Dedifferentiated amniotic fluid mesenchymal stem cell (primary cell): ENCODE measurements around the gene TOMM5.
"Not testable (repeated sequence)": the region's sequence is repeated elsewhere in the genome, so short reads cannot be mapped to it uniquely, and the experiment has no call there.

Experiments used
- DNase-seq: peaks from one replicate; pipeline ENCODE4 v3.0.0-alpha.2; 2016; ENCODE audit errors: extremely low spot score

TOMM5 gene

GRCh38 chr9:37611961-37612360 lies 19.6 kb upstream of the TOMM5 start:
- DNase-seq, result no peak

DNA sequence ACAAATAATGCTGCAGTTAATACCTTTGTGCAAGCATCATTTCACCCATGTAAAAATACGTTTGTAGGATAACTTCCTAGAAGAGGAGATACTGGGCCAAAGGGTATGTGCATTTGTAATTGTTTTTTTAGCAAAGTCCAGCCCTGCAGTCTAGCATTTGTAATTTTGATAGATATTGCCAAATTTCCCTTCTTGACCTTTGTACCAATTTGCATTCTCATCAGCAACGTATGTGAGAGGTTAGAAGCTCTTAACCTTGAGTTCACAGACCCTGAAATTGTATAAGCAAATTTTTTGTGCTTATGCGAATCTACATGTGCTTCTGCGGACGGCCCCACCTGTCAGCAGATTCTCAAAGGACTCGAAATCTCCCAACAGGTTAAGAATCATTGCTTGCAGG lies 18.6 kb upstream of the TOMM5 start:
- DNase-seq, result no peak

DNA sequence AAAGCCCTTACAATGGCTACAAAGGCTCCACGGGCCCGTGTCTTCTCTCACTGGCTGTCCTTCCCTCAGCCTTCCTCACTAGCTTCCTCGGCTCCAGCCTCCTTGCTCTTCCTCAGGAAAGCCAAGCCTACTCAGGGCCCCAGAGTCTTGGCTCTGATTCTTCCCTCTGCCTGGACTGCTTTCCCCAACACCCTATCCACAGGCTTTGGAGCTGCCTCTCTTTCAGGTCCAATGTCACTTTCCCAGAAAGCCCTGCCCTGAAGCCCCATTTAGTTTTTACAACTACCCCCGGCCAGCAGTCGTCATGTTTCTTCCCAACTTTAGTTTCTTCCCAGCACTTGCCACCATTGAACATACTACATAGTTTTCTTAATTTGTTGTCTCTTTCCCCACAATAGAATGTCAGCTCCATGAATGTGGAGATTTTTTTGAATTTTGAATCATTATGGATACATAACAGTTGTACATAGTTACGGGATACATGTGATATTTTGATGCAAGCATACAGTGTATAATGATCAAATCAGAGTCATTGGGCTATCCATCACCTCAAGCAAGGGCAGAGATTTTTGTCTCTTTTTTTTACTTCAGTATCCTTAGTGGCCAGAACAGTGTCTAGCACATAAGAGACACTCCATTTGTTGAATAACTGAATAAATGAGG lies 17.5 kb upstream of the TOMM5 start:
- DNase-seq, result no peak

GRCh38 chr9:37608250-37608649 lies 15.9 kb upstream of the TOMM5 start:
- DNase-seq, result no peak

DNA sequence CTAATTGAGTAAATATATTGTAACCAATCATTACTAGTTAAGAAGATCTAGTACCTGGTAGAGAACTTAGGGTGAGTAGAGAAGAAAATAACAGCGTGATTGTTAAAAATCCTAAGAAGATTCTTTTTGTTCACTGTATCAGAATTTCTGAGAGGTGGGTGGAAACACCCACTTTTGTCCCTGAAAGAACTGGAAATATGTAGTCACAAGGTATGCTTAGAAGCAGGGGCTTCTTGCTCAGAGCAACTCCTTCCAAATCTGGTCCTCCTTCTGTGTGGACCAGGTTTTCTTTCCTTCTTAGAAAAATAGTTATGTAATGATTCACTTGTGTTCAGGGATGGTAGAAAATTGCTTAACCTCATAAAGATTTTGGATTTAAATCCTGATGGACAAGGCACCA lies 11.9 kb upstream of the TOMM5 start:
- DNase-seq, result no peak

- DNase-seq, result no peak
These were observed 10.4 kb upstream of the TOMM5 start for GRCh38 chr9:37602817-37603216.

- not testable (repeated sequence) for DNase-seq
These were observed 9.7 kb upstream of the TOMM5 start for GRCh38 chr9:37602061-37602460.

DNA sequence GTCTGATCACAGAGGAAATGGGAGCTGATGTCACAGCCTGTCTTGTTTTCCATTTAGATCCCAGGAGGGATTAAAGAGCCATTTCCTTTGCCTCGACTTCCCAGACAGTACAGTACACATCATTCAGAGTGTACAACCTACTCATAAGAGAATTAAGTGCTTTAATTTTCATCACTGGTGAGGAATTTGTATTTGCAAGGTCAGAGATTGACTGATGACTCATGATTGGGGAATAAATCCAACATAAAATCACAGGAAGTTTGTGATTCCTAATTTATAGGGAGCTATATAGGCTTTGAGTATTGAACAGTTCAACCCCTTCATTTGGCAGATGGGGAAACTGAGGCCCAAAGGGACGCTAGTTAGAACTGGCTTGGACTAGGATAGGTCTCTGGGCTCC lies 4.1 kb upstream of the TOMM5 start:
- DNase-seq, result no peak

DNA sequence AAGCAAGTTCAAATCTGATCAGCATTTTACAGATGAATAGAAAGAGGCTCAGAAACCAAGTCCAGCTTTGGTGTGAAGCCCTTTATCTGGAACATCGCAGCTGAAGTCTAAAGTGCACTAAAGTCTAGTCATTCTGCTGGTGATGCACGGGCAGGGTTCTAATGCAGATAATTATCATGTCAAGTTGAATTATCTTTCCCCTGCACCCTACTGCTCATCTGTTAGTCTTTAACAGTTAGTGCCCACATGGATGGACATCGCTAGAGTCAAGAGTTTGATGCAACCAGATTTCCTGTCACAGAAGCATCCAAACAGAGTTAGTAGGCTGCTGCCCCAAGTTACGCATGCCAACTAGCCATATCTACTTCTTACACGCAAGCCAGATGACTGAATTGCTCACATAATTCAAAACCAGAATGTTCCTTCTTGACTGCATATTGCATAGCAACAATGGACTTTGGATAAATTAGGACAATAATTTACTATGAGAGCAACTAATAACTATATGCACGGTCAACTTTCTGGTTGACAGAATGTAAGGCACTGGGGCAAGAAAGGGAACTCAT lies 1.6 kb upstream of the TOMM5 start:
- no peak for DNase-seq

DNA sequence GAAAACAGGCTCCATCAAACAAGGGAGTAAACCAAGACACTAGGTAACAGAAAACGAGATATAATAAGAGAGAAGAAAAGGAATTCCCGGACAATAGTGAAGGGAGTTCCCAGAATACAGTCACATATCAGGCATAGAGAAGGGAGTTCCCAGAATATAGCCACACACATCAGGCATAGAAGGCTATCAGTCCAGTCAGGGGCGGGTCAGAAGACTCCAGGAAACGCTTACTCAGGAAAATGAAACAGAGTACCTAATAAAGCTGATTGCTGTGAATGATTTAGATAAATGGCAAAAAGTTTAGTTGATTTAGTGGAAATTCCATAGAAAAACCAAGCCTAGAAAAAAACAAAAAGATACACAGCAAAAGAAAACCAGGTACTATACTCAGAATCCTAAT lies 4.9 kb downstream of the TOMM5 start:
- DNase-seq, result no peak

GRCh38 chr9:37583522-37584121 lies 8.8 kb downstream of the TOMM5 start:
- no peak for DNase-seq

- peak; percentile 82 for DNase-seq
These were observed 9.7 kb downstream of the TOMM5 start for GRCh38 chr9:37582548-37583157.

DNA sequence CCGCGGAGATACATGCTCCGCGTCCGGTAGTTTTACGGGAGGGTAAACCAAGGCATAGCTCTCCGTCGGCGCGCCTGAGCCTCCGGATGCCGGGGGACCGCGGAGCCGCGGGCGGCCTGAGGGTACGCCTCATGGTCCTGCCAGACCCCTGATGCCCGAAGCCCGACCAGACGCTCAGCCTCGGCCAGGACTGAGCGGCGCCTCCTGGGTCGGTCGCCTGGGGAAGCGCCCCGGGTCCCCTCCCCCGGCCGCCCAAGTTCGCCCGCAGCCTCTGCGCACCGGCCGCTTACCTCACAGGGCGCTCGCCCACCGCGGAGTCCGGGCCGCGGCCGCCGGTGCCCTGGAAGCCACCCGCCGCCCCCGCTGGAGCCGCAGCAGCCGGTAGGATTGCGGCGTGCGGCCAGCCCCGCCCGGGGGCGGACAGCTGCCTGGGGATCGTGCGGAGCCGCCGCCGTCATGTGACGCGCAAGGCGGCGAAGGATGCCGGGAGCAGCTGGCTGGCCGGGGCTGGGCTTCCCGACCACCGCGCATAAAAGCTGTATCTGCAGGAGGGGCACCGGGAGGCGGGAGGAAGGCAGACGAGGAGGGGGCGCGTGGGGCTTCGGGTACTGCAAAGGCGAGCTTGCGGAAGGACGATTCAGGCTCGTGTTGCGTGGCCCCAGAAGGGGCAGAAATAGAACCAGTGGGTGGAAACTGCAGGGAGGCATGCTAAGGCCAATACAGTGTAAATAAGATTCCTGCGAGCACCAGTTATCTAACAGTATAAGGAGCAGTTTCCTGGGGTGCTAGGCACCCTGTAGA lies 16.3 kb downstream of the TOMM5 start, which contains the start of gene FBXO10:
Gene FBXO10 (minus strand): TSS at position 460 of the 801 bp plus-strand sequence. CDS start 34,612 bp downstream, outside the sequence.
- DNase-seq, result peak; percentile 54

- DNase-seq, result no peak
These were observed 16.9 kb downstream of the TOMM5 start for GRCh38 chr9:37575511-37575914.

DNA sequence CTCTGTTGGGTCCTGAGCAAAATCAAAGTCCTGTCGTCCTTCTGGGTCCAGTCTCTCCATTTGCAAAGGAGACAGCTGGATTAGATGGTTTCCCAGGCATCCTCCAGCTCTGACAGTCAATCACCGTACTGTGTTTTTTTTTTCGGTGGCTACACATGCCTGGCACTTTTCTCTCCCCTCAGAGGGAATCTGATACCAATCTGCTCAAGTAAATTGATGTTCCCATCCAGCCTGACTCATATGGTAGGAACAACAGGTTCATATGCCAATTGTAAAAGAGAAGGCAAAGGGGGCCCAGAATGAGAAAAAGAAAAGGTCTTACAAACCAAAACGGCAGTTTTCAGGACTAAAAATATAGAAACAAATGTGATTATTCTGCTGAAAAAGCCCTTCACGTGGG lies 17.4 kb downstream of the TOMM5 start:
- DNase-seq, result no peak

DNA sequence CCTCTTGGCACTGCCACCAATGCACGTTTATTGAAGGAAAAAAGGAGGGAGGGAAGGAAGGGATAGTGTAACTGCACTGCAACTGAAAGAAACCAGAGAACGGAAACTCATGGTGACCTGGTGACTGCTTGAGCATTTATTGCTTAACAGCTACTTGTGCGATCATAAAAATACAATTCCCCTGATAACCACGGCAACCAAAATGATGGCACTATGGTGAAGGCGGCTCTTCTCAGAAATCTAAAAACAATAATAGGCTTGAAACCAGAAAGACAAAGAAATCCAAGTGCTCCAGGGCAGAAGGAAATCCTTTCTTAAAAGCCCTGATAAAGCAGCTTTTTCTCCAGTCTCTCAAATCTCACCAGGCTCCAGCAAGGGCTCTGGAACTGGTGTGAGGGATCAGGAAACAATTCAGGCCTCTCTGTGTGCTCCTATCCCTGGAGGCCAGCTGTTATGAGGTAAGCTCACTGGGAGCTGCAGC lies 18.1 kb downstream of the TOMM5 start:
- DNase-seq, result peak; percentile 48

- DNase-seq, result no peak
These were observed 21.1 kb downstream of the TOMM5 start for GRCh38 chr9:37571282-37571681.

GRCh38 chr9:37566716-37567115 lies 25.7 kb downstream of the TOMM5 start:
- DNase-seq, result no peak

GRCh38 chr9:37565661-37566618 lies 26.5 kb downstream of the TOMM5 start:
- DNase-seq, result no peak

DNA sequence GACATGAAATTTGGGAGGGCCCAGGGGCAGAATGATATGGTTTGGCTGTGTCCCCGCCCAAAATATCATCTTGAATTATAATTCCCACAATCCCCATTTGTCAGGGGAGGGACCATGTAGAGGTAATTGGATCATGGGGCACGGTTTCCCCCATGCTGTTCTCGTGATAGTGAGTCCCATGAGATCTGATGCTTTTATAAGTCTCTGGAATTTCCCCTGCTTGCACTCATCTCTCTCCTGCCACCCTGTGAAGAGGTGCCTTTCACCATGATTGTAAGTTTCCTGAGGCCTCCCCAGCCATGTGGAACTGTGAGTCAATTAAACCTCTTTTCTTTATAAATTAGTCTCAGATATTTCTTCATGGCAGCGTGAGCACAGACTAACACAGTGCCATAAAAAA lies 27.5 kb downstream of the TOMM5 start:
- DNase-seq, result no peak
